K562 (cell line): Measurements from ENCODE around the gene RGS12. TPM values are rescaled to one million over a fixed set of nuclear protein-coding genes. Genes with fewer than 3 reads are reported as not detected.

ENCODE experiments used
- CAMTA2 ChIP-seq: fragments of 250-450 bp; sonication (Bioruptor Pico); conservative IDR thresholded peaks from 2 replicates; pipeline ENCODE4 v1.5.1; 2022
- CBX2 ChIP-seq: fragments of 200-600 bp; sonication (generic); IDR thresholded peaks from one replicate; pipeline ENCODE4 v1.6.1; 2012; ENCODE audit warnings: mild to moderate bottlenecking, low read length, inconsistent platforms; ENCODE audit not compliant: insufficient read depth, poor library complexity, severe bottlenecking
- ERF ChIP-seq: fragments of 450-650 bp; formaldehyde crosslinking; IDR thresholded peaks from 2 replicates; pipeline ENCODE4 v1.4.0; 2020; ENCODE audit warnings: mild to moderate bottlenecking, mixed read lengths
- HMG20B ChIP-seq: fragments of 250-450 bp; sonication (Bioruptor Pico); IDR thresholded peaks from 2 replicates; pipeline ENCODE4 v1.5.0; 2021; ENCODE audit warnings: mild to moderate bottlenecking
- KDM4B ChIP-seq, 2 experiments: fragments of 450-650 bp in 1 of 2; sonication (generic) in 1 of 2; IDR thresholded peaks; 2 replicates each; pipeline ENCODE4 v1.6.1; 2016 to 2017; ENCODE audit warnings: borderline replicate concordance in 2 of 2, antibody characterized with exemption in 1 of 2, low read depth in 1 of 2, mild to moderate bottlenecking in 1 of 2
- NFXL1 ChIP-seq: fragments of 450-650 bp; formaldehyde crosslinking; IDR thresholded peaks from 2 replicates; pipeline ENCODE4 v1.4.0; 2021; ENCODE audit warnings: mild to moderate bottlenecking
- OTX1 ChIP-seq: fragments of 450-650 bp; formaldehyde crosslinking; IDR thresholded peaks from 2 replicates; pipeline ENCODE4 v1.4.0; 2022; ENCODE audit warnings: mild to moderate bottlenecking
- SREBF2 ChIP-seq: sonication (generic); formaldehyde crosslinking; IDR thresholded peaks from 2 replicates; pipeline ENCODE4 v1.4.0; 2020; ENCODE audit warnings: mild to moderate bottlenecking, missing genetic modification reagents
- TRIM24 ChIP-seq, 2 experiments: fragments of 450-650 bp; IDR thresholded peaks; 2 replicates each; pipeline ENCODE4 v1.6.1; 2016
- WHSC1 ChIP-seq: IDR thresholded peaks from one replicate; pipeline ENCODE4 v1.6.1; 2012; ENCODE audit warnings: low read length, control low read depth, inconsistent platforms
- ZFPM2 ChIP-seq: fragments of 250-450 bp; sonication (Bioruptor Pico); IDR thresholded peaks from 2 replicates; pipeline ENCODE4 v1.5.1; 2022; ENCODE audit warnings: mild to moderate bottlenecking
- polyA plus RNA-seq, 8 experiments: library from polyadenylated mRNA; depleted of rRNA in 4 of 8; stranded (reverse) in 5 of 8; unstranded in 3 of 8; fragments of >200 nt; fragmentation: Nextera tagmentation in 2 of 8; fragmentation: Illumina TruSeq in 1 of 8; extraction: Ambion mirVana in 2 of 8; extraction: Trizol in 1 of 8; gene quantifications; 2 replicates each; pipeline versions ENCODE4 v1.2.1 to v1.2.3, GENCODE V29; 2011 to 2014; ENCODE audit warnings: inconsistent platforms in 1 of 8, missing spikeins in 1 of 8
- total RNA-seq, 7 experiments: library from RNA; depleted of rRNA in 6 of 7; stranded (reverse); fragments of >200 nt in 6 of 7; fragmentation: Illumina TruSeq in 2 of 7; extraction: Trizol in 2 of 7; gene quantifications; 2 replicates each; pipeline versions ENCODE4 v1.2.1 to v1.2.3, GENCODE V29; 2011 to 2021; ENCODE audit warnings: low replicate concordance in 1 of 7
- TF ChIP-seq, protein P1 (sequence below), 2 experiments: IDR thresholded peaks in 1 of 2; conservative IDR thresholded peaks in 1 of 2; 2 replicates each; pipeline ENCODE4 v1.6.1; 2016; ENCODE audit warnings: low read depth in 2 of 2, mild to moderate bottlenecking in 1 of 2, missing compliant biosample characterization in 1 of 2, missing genetic modification characterization in 1 of 2, moderate library complexity in 1 of 2
- TF ChIP-seq, protein P2 (sequence below), 2 experiments: fragments of 450-650 bp; formaldehyde crosslinking in 1 of 2; IDR thresholded peaks; 2 replicates each; pipeline versions ENCODE4 v1.4.0 to v1.6.1; 2014 to 2020; ENCODE audit warnings: mild to moderate bottlenecking in 2 of 2, borderline replicate concordance in 1 of 2, low read depth in 1 of 2
- TF ChIP-seq, protein P3 (sequence below): fragments of 250-450 bp; sonication (Bioruptor Pico); IDR thresholded peaks from 2 replicates; pipeline ENCODE4 v1.4.0; 2020; ENCODE audit warnings: mild to moderate bottlenecking, moderate library complexity, borderline replicate concordance

Gene RGS12
- total and polyA plus RNA-seq, 9 of the 15 experiments (the other 6 are each of a cell fraction or from before 2014, with no cell fraction given) = 0.30 to 8.8 (median 5.5) TPM

DNA sequence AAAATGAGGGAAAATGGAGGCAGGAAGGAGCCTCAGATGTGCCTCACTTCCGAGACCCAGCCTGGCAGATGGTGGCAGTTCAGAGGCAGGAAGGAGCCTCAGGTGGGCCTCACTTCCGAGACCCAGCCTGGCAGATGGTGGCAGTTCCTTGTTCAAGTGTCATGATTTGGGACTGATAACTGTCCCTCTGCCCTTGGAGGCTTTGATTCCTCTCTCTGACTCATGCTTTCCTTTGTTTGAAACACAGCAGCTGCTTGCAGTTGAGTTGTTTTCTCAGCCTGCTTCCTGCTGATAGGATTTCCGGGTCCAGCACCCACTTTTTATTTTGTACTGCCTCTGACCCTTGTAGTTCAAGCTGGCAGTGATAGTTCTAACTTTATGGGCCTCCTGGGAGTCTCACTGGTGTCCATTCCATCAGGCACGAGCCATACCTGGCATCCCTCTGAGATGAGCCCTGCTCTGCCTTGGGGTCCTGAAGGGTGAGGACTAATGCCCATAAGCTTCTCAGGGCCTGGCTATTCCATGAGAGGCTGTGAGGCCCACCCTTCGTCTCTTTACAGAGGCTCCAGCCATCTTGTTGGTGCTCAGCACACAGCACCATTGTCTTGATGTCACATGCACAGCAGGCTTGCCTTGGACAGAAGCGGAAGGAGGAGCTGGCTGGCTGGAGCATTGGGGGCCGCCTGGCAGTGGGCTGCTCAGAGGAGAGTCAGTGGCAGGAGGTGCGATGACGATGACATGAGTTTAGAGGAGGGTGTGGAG lies 13.0 kb downstream of the RGS12 start (continued):
- TF ChIP-seq, protein P1, sequence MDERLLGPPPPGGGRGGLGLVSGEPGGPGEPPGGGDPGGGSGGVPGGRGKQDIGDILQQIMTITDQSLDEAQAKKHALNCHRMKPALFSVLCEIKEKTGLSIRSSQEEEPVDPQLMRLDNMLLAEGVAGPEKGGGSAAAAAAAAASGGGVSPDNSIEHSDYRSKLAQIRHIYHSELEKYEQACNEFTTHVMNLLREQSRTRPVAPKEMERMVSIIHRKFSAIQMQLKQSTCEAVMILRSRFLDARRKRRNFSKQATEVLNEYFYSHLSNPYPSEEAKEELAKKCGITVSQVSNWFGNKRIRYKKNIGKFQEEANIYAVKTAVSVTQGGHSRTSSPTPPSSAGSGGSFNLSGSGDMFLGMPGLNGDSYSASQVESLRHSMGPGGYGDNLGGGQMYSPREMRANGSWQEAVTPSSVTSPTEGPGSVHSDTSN (CRISPR knock-in tag; IDR thresholded peaks at IDR 0.05; ENCODE audit: low read depth) = no peak
- TF ChIP-seq, protein P1 (tag; conservative IDR thresholded peaks at IDR 0.05; ENCODE audit: low read depth) = no peak
- TF ChIP-seq OTX1 (CRISPR knock-in tag) (no peak), KDM4B (IDR thresholded peaks at IDR 0.05; ENCODE audit: borderline replicate concordance in 2 of 2, low read depth in 1 of 2) (no peak), WHSC1 (no peak), ZFPM2 (CRISPR knock-in tag) (no peak), TRIM24 (IDR thresholded peaks at IDR 0.05) (peak; percentile 79 to 81), ERF (CRISPR knock-in tag) (no peak), NFXL1 (CRISPR knock-in tag) (no peak), HMG20B (CRISPR knock-in tag) (no peak), SREBF2 (CRISPR knock-in tag) (no peak), CAMTA2 (CRISPR knock-in tag) (no peak), CBX2 (no peak)
- TF ChIP-seq, protein P2, sequence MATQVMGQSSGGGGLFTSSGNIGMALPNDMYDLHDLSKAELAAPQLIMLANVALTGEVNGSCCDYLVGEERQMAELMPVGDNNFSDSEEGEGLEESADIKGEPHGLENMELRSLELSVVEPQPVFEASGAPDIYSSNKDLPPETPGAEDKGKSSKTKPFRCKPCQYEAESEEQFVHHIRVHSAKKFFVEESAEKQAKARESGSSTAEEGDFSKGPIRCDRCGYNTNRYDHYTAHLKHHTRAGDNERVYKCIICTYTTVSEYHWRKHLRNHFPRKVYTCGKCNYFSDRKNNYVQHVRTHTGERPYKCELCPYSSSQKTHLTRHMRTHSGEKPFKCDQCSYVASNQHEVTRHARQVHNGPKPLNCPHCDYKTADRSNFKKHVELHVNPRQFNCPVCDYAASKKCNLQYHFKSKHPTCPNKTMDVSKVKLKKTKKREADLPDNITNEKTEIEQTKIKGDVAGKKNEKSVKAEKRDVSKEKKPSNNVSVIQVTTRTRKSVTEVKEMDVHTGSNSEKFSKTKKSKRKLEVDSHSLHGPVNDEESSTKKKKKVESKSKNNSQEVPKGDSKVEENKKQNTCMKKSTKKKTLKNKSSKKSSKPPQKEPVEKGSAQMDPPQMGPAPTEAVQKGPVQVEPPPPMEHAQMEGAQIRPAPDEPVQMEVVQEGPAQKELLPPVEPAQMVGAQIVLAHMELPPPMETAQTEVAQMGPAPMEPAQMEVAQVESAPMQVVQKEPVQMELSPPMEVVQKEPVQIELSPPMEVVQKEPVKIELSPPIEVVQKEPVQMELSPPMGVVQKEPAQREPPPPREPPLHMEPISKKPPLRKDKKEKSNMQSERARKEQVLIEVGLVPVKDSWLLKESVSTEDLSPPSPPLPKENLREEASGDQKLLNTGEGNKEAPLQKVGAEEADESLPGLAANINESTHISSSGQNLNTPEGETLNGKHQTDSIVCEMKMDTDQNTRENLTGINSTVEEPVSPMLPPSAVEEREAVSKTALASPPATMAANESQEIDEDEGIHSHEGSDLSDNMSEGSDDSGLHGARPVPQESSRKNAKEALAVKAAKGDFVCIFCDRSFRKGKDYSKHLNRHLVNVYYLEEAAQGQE (IDR thresholded peaks at IDR 0.05; ENCODE audit: borderline replicate concordance) = no peak
- TF ChIP-seq, protein P2 (CRISPR knock-in tag; IDR thresholded peaks at IDR 0.05; ENCODE audit: low read depth) = no peak
- TF ChIP-seq, protein P3, sequence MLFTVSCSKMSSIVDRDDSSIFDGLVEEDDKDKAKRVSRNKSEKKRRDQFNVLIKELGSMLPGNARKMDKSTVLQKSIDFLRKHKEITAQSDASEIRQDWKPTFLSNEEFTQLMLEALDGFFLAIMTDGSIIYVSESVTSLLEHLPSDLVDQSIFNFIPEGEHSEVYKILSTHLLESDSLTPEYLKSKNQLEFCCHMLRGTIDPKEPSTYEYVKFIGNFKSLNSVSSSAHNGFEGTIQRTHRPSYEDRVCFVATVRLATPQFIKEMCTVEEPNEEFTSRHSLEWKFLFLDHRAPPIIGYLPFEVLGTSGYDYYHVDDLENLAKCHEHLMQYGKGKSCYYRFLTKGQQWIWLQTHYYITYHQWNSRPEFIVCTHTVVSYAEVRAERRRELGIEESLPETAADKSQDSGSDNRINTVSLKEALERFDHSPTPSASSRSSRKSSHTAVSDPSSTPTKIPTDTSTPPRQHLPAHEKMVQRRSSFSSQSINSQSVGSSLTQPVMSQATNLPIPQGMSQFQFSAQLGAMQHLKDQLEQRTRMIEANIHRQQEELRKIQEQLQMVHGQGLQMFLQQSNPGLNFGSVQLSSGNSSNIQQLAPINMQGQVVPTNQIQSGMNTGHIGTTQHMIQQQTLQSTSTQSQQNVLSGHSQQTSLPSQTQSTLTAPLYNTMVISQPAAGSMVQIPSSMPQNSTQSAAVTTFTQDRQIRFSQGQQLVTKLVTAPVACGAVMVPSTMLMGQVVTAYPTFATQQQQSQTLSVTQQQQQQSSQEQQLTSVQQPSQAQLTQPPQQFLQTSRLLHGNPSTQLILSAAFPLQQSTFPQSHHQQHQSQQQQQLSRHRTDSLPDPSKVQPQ (CRISPR knock-in tag) = no peak
